NCI-H524 treated with DMSO at 0.1 percent for 48 hours (cell line): ENCODE results near the gene SUPT3H.

Experiments
- DNase-seq: peaks from one replicate; lab custom pipeline; 2025; lab: John Stamatoyannopoulos, UW

Gene SUPT3H

DNA sequence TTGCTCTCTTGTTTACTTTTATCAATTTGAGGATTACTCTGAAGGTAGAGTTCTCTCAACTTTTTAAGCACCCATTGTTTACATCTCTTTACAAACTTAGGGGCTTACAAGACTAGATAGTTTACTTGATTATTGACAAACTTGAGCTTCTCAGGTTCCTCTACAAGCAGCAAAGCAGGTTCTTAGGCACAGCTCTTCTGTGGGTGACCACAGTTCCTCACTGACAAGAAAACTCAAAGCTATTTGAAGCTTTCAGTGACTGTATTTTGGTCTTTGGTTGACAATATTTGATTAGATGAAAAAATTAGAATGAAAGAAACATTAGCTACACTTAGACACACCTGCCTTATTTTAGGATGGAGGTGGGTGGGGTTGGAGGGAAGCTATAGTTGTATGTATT, 376.9 kb downstream of the SUPT3H start:
- DNase-seq: no peak

GRCh38 chr6:44999066-44999465, 378.7 kb downstream of the SUPT3H start:
- no peak for DNase-seq

DNA sequence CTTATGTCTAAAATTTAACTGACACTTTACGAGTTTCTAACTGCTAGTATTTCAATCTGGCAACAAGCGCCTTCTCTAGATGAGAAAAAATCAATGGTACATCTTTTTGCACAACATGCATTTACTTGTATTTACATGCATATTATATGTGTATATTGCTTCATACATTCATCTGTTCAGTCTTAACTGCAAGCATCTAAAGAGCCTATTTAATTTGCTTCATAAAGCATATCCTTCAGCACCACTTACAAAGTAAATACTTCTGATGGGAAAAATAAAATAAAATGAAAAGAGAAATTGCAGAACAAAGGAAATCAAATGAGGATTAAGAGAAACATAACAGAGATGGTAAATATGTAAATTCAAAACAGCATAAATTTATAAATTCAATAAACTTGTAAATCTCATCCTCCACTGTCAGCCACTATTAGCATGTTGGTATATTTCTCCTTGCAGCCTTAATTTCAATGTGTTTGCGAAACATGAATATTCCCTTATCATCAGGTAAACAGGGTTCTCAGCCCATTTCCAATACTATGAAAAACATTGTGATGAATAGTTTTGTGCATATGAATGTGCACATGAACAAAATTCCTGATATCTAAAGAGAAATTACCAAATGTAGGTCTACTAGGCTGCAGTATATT, 382.1 kb downstream of the SUPT3H start:
- no peak for DNase-seq

DNA sequence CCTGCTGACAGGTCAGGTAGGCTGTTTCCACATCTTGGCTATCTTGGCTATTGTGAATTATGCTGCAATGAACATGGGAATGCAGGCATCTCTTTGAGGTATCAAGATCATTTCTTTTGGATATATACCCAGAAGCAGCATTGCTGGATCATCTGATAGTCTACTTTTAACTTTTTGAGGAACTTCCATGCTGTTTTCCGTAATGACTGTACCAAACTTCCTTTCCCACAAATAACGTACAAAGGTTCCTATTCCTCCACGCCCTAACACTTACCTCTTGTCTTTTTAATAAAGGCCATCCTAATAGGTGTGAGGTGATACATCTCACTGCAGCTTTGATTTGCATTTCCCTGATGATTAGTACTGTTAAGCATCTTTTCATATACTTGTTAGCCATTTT, 388.3 kb downstream of the SUPT3H start:
- no peak for DNase-seq

GRCh38 chr6:44985006-44985405, 392.7 kb downstream of the SUPT3H start:
- no peak for DNase-seq

GRCh38 chr6:44983467-44984365, 394.0 kb downstream of the SUPT3H start:
- DNase-seq: no peak

- DNase-seq: no peak
Measured at GRCh38 chr6:44980841-44981240, 396.9 kb downstream of the SUPT3H start.

DNA sequence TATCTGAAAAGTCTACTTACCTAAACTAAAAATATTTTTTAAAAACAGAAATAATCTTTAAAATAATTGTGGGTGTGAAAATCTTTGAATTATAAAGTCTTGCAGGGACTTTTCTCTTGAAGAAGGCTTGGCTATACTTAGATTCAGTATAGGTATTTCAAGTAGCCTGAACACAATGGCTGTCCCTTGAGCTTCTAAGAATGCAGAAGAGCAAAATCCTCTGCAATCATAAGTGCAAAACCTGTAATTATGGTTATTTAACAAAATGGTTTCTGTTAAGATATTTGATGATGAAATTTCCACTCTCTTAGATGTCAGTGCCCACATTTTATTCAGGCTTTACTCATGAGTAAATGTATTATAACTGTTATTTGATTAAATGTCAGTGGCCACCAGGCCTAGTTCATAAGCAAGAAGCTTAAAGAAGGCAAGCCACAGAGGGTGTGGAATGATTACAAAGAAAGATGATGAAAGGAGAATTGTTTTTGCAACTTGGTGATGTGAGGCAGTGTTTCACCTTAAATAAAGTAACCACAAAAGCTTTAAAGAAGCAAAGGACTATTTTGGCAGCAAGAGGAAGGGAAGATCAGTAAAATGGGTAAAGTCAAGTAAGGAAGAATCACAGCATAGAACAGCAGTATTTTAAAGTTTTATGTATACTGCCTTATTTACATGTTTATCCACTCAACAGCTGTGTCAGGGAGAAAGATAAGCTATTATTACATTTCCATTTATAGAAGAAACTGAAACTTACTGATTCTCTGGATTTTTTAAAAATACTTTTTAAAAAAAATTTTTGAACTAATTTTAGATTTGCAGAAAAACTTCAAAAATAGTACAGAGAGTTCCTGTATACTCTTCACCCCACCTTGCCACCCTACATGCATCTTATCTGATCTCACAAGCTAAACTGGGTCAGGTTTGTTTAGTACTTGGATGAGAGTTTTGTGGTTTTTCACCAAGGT, 400.8 kb downstream of the SUPT3H start:
- DNase-seq: no peak

GRCh38 chr6:44974511-44974910, 403.2 kb downstream of the SUPT3H start:
- no peak for DNase-seq

GRCh38 chr6:44972709-44973108, 405.0 kb downstream of the SUPT3H start:
- no peak for DNase-seq

DNA sequence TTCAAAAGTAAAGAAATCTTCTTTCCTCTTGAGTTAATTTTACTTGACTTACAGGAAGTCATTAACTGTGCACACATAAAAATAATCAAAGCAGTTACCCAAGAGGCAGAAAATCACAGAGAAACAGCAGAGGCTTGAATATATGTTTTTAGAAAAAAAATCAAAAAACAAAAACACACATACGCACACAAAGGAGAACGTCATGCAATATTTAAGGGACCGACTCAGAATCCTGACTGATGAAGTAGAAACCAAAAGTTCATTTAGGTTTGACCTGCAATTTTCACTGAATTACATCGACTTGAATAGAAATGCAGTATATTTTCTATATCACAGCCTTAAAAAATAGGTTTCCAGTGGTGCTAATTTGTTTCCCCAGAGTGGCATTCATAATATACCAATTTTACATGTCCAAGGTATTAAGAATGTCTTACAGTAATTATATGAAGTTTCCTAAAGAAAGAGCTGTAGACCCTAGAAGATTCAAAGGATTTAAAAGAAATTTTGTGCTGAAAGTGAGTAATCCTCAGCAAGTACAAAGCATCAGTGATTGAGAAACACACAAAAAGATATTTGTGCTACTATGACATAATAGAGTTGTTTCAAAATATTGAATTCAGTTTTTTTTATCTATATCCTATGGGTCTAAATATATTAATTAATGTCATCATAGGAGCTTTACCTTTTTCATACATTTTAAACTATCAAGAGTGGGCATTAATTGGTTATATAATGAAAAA, 408.1 kb downstream of the SUPT3H start:
- no peak for DNase-seq

DNA sequence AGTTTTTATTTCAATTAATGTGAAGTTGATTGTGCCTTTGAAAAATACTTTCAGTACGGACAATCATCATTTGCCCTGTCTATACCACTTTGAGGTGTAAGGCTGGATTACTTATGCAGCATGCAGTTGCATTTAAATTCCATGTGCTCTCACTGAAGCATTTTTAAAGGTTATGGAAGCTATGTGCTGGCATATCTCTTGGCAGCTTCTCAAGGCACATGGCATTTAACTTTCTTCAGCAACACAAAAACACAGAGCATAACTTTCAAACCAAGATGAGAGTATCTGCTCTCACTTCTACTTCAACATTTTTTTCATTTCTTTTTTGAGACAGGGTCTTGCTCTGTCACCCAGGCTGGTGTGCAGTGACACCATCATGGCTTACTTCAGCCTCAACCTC, 410.3 kb downstream of the SUPT3H start:
- DNase-seq: no peak

DNA sequence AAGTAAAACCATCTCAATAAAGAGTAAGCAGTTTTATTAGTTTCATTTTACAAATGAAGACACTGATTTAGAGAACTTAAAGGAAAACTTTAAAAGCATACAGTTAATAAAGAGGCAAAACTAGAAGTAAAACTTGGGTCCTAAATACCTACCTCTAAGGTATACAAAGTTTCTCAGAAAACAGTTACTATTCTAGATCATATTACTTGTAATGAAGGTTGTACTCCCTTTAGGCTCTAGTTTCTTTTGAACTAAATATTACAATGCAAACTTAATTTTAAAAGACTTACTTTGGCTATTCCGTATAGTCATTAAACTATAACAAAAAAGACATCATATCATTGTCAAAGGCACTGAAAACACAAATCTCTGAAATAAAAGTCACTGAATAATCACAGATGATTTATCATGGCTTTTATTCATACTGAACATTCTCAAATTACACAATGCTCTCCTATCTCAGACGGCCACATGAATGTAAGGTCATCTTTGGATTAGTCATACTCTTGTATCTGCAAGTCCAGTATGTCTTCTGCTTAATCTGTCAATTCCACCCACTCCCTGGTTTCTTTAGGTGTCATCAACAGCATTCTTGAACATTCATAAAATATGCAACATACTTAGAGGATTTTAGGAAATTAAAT, 411.2 kb downstream of the SUPT3H start:
- no peak for DNase-seq

- no peak for DNase-seq
Measured at GRCh38 chr6:44965708-44966107, 412.0 kb downstream of the SUPT3H start.

GRCh38 chr6:44960898-44961297, 416.8 kb downstream of the SUPT3H start:
- DNase-seq: no peak

DNA sequence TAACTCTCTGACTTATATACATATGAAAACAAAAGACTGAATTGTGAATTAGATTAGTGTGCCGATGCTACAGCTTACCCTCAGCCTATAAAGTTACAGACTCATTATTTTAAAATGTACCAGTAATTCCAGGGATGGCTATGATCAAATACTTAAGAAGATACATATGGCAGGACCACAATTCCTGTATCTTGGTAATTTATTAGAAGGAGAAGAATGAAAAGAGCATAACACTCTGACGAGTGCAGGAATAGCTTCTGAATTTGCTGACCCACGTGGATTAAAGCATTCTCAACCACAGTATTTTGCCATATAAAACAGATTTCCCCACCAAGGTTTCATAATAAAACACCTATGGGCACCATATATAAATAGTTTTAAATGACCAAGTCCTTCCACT, 418.1 kb downstream of the SUPT3H start:
- no peak for DNase-seq

GRCh38 chr6:44957156-44957555, 420.6 kb downstream of the SUPT3H start:
- no peak for DNase-seq

GRCh38 chr6:44956396-44956795, 421.3 kb downstream of the SUPT3H start:
- no peak for DNase-seq

GRCh38 chr6:44955145-44955544, 422.6 kb downstream of the SUPT3H start:
- no peak for DNase-seq

DNA sequence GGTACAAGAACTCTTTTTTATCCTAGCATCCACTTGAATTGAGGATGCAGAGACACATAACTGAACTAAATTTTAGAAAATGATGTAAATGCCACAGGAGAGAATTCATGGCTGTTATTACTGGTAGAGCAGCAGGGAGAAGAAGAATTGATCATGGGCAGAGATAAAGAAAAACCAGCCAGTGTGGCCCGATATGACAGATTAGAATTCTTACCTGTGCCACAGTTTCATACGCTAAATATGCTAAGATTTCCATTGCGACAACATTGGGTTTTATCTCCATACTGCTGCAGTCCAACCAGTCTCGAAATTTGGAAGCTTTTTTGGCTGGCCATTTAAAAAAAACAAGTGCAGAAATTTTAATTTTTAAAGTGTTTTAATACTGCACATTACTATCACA, 423.5 kb downstream of the SUPT3H start:
- DNase-seq: no peak

DNA sequence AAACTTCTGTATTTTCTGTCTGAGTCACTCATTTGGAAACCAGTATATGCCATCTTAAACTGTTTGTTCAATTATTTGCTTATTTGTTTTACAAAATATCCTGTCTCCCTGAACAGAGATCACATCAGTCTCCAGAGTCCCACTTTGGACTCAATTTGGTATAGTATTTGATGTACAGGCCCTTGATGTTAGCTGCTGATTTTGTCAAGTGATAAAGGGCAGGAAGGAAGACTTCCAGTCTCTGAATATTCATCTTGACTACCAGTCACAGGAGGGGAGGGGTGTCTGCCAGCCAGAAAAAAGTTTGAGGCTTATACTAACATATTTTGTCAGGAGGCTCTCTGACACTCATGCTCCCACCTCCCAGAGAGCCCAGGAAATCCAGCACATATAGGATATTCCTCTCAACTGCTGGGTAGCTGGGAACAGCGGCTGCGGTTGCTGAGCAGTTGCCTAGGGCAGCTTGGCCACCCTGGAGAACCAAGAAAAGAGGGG, 426.4 kb downstream of the SUPT3H start:
- DNase-seq: no peak
